Fibroblast of the aortic adventitia (primary cell): Measurements from ENCODE around the gene STXBP1. TPM values are rescaled to one million over a fixed set of nuclear protein-coding genes. Genes with fewer than 3 reads are reported as not detected.

Source experiments
- DNase-seq: peaks from one replicate; pipeline ENCODE4 v3.0.0-alpha.2; 2010; ENCODE audit warnings: low read depth
- H3K4me3 ChIP-seq: 2 replicates; pipeline ENCODE4 v1.5.1; 2011; ENCODE audit warnings: low read depth, mild to moderate bottlenecking, control low read depth, low read length, moderate library complexity
- CTCF ChIP-seq: IDR thresholded peaks from 2 replicates; pipeline ENCODE4 v1.5.1; 2011; ENCODE audit warnings: mild to moderate bottlenecking, low read length, control low read depth, inconsistent platforms; ENCODE audit not compliant: insufficient read depth
- total RNA-seq: library from RNA; depleted of rRNA; stranded (reverse); fragments of >200 nt; gene quantifications from 2 replicates; pipeline ENCODE4 v1.2.3, GENCODE V29; 2012; ENCODE audit warnings: low replicate concordance

The STXBP1 gene
- total RNA-seq, 1 donor = 25.5 TPM

- no peak overlapping the region for H3K4me3 ChIP-seq
- no peak for DNase-seq
- no peak for TF ChIP-seq CTCF
Observed at GRCh38 chr9:127733614-127734013, 121.5 kb downstream of the STXBP1 start.

GRCh38 chr9:127734247-127734746, 122.2 kb downstream of the STXBP1 start:
- no peak for TF ChIP-seq CTCF
- DNase-seq = no peak

GRCh38 chr9:127734747-127735529, 122.9 kb downstream of the STXBP1 start, which contains the start of gene TOR2A:
Gene TOR2A, minus strand, starts transcription at chr9:127735294. Its CDS starts 24 bp downstream, at chr9:127735270.
- peak within 1 kb of the TSS; percentile 78 for H3K4me3 ChIP-seq
- TF ChIP-seq CTCF = peak; percentile 91
- DNase-seq = peak; percentile 95

More at GRCh38 chr9:127734247-127734746, 122.2 kb downstream of the STXBP1 start:
- H3K4me3 ChIP-seq = peak overlapping the region; percentile 78

GRCh38 chr9:127735530-127736185, 123.6 kb downstream of the STXBP1 start:
- peak overlapping the region; percentile 22 for H3K4me3 ChIP-seq
- peak; percentile 41 for DNase-seq
- TF ChIP-seq CTCF = no peak

- no peak for DNase-seq
- no peak for TF ChIP-seq CTCF
- H3K4me3 ChIP-seq = no peak overlapping the region
Observed at GRCh38 chr9:127738666-127739065, 126.6 kb downstream of the STXBP1 start.

GRCh38 chr9:127739614-127740330, 127.7 kb downstream of the STXBP1 start:
- H3K4me3 ChIP-seq = no peak overlapping the region
- DNase-seq = peak; percentile 23
- no peak for TF ChIP-seq CTCF
